GM19455 (cell line): ENCODE data around the gene CDKL5.

Experiments used
- ATAC-seq: cut with Tn5 transposase; IDR thresholded peaks from one replicate; pipeline ENCODE4 v1.9.1; 2021; ENCODE audit not compliant: unreplicated experiment

The CDKL5 gene

GRCh38 chrX:18687856-18688495 lies 262.6 kb downstream of the CDKL5 start:
- no peak for ATAC-seq

GRCh38 chrX:18691431-18691830 lies 266.0 kb downstream of the CDKL5 start:
- no peak for ATAC-seq

GRCh38 chrX:18692541-18692940 lies 267.1 kb downstream of the CDKL5 start:
- ATAC-seq = no peak

GRCh38 chrX:18696653-18697052 lies 271.2 kb downstream of the CDKL5 start:
- no peak for ATAC-seq

- ATAC-seq = no peak
Measured at GRCh38 chrX:18698737-18699650, 273.6 kb downstream of the CDKL5 start.

GRCh38 chrX:18701621-18702361 lies 276.4 kb downstream of the CDKL5 start:
- no peak for ATAC-seq

- ATAC-seq = no peak
Measured at GRCh38 chrX:18702362-18703195, 277.2 kb downstream of the CDKL5 start.
